Measurements from ENCODE around the gene EPB41L1.
A peak's percentile ranks its signal among the peaks of the same experiment; 100 is the strongest.

EPB41L1 gene

GRCh38 chr20:36154700-36155628 lies at the start of gene EPB41L1:
Gene EPB41L1 (plus strand): TSS chr20:36154740. CDS start chr20:36173778, 19,038 bp downstream.
- DNase-seq (ENCODE audit: low read depth in 3 of 3) = peak in 1 of 3 experiments; percentile 8

GRCh38 chr20:36104856-36105255 lies 49.7 kb upstream of the EPB41L1 start:
- no peak for DNase-seq (ENCODE audit: low read depth in 3 of 3)

GRCh38 chr20:36105711-36106226 lies 48.8 kb upstream of the EPB41L1 start:
- no peak for DNase-seq (ENCODE audit: low read depth in 3 of 3)

GRCh38 chr20:36106606-36107005 lies 47.9 kb upstream of the EPB41L1 start:
- DNase-seq (ENCODE audit: low read depth in 3 of 3) = no peak

GRCh38 chr20:36107881-36108280 lies 46.7 kb upstream of the EPB41L1 start:
- DNase-seq (ENCODE audit: low read depth in 3 of 3) = no peak

- no peak for DNase-seq (ENCODE audit: low read depth in 3 of 3)
Observed at GRCh38 chr20:36109251-36109947, 45.1 kb upstream of the EPB41L1 start.

- no peak for DNase-seq (ENCODE audit: low read depth in 3 of 3)
Observed at GRCh38 chr20:36110994-36111393, 43.5 kb upstream of the EPB41L1 start.

GRCh38 chr20:36112112-36112511 lies 42.4 kb upstream of the EPB41L1 start:
- DNase-seq (ENCODE audit: low read depth in 3 of 3) = no peak

GRCh38 chr20:36113036-36113435 lies 41.5 kb upstream of the EPB41L1 start:
- no peak for DNase-seq (ENCODE audit: low read depth in 3 of 3)

GRCh38 chr20:36113566-36114250 lies 40.8 kb upstream of the EPB41L1 start:
- DNase-seq (ENCODE audit: low read depth in 3 of 3) = no peak

GRCh38 chr20:36114707-36115106 lies 39.8 kb upstream of the EPB41L1 start:
- no peak for DNase-seq (ENCODE audit: low read depth in 3 of 3)

- DNase-seq (ENCODE audit: low read depth in 3 of 3) = no peak
Observed at GRCh38 chr20:36115925-36116324, 38.6 kb upstream of the EPB41L1 start.

- no peak for DNase-seq (ENCODE audit: low read depth in 3 of 3)
Observed at GRCh38 chr20:36116807-36117441, 37.6 kb upstream of the EPB41L1 start.

GRCh38 chr20:36117638-36118037 lies 36.9 kb upstream of the EPB41L1 start:
- no peak for DNase-seq (ENCODE audit: low read depth in 3 of 3)

- no peak for DNase-seq (ENCODE audit: low read depth in 3 of 3)
Observed at GRCh38 chr20:36118371-36118770, 36.2 kb upstream of the EPB41L1 start.

- DNase-seq (ENCODE audit: low read depth in 3 of 3) = no peak
Observed at GRCh38 chr20:36119537-36119936, 35.0 kb upstream of the EPB41L1 start.

GRCh38 chr20:36120241-36120640 lies 34.3 kb upstream of the EPB41L1 start:
- DNase-seq (ENCODE audit: low read depth in 3 of 3) = no peak

GRCh38 chr20:36120991-36121390 lies 33.5 kb upstream of the EPB41L1 start:
- DNase-seq (ENCODE audit: low read depth in 3 of 3) = no peak

GRCh38 chr20:36121981-36122930 lies 32.3 kb upstream of the EPB41L1 start:
- no peak for DNase-seq (ENCODE audit: low read depth in 3 of 3)

- no peak for DNase-seq (ENCODE audit: low read depth in 3 of 3)
Observed at GRCh38 chr20:36122931-36123288, 31.6 kb upstream of the EPB41L1 start.

- no peak for DNase-seq (ENCODE audit: low read depth in 3 of 3)
Observed at GRCh38 chr20:36125097-36125496, 29.4 kb upstream of the EPB41L1 start.
